Pancreas (tissue), 10 donors: ENCODE results near the gene LRRC47. TPM values are rescaled to one million over a fixed set of nuclear protein-coding genes. Genes with fewer than 3 reads are reported as not detected.

Experiments used
- ATAC-seq, 4 donors: fragments of 200-7000 bp; cut with Tn5 transposase; one replicate each; pipeline versions ENCODE4 v1.8.0 to v1.9.1; 2020; ENCODE audit warnings: mild to moderate bottlenecking in 4 of 4, moderate library complexity in 4 of 4
- DNase-seq, 6 donors: peaks; one replicate each; pipeline ENCODE4 v3.0.0-alpha.2; 2020
- FAIRE-seq: peaks from 2 replicates; lab custom pipeline; 2012; peaks lifted over from hg19 to GRCh38; lab: Jason Lieb, UNC
- H3K27ac ChIP-seq, 4 donors: fragments of 200-600 bp; sonication (generic); 1 replicate in 3 of 4; 2 replicates in 1 of 4; pipeline versions ENCODE4 v1.5.0 to v1.8.0; 2020
- H3K27me3 ChIP-seq, 4 donors: fragments of 200-600 bp; one replicate each; pipeline ENCODE4 v1.8.0; 2021
- H3K36me3 ChIP-seq, 3 donors: fragments of 200-600 bp; sonication (generic) in 1 of 3; one replicate each; pipeline versions ENCODE4 v1.5.0 to v1.8.0; 2020 to 2021
- H3K4me1 ChIP-seq, 3 donors: fragments of 200-600 bp; one replicate each; pipeline ENCODE4 v1.8.0; 2021
- H3K4me3 ChIP-seq, 4 donors: fragments of 200-600 bp; sonication (generic) in 2 of 4; one replicate each; pipeline versions ENCODE4 v1.5.0 to v1.8.0; 2020 to 2021
- H3K9me3 ChIP-seq, 4 donors: fragments of 200-600 bp; one replicate each; pipeline ENCODE4 v1.8.0; 2021
- CTCF ChIP-seq, 4 donors: fragments of 200-600 bp; sonication (generic) in 3 of 4; IDR thresholded peaks; one replicate each; pipeline versions ENCODE4 v1.5.0 to v1.8.0; 2021; ENCODE audit warnings: antibody characterized with exemption in 4 of 4
- WGBS, 2 donors: extraction: QIAGEN DNeasy Blood & Tissue Kit; methylation state at CpG; one replicate each; pipeline ENCODE4 v1.1.7; 2013; 5-methylcytosine and 5-hydroxymethylcytosine counted together
- intact Hi-C, 3 donors: fragments of 100-400 bp; cut with DNase I; formaldehyde crosslinking; loops; one replicate each; pipeline versions ENCODE4 v1.11.1 to v1.14.2; 2022
- polyA plus RNA-seq, 2 donors: library from polyadenylated mRNA; stranded (reverse); fragments of 200-250 nt; gene quantifications; one replicate each; pipeline ENCODE4 v1.2.3, GENCODE V29; 2013
- total RNA-seq, 6 donors: library from RNA; stranded (reverse); fragmentation: NEBNext Ultra II Directional in 4 of 6; extraction: Animal tissue kit (Norgen Biotek cat#: 25700) in 4 of 6; gene quantifications; one replicate each; pipeline versions ENCODE4 v1.2.1 to v1.2.4, GENCODE V29; 2021 to 2023
- donor health status: healthy with polysubstance abuse.
- donor health status: DM: no; HTN: no; CAD: no; lungs with moderate emphysema.
- donor health status: DM: no; HTN: no; CAD: no.
- donor health status: control.
- donor health status: control.
- donor health status: Bipolar disorder and iron deficiency.
- donor health status: DM: yes; HTN: yes; CAD: no.
- donor health status: DM: no; HTN: no; CAD: no.
- donor health status: DM: no; HTN: no; CAD: no.
- donor health status: DM: yes; HTN: yes; CAD: no.

The LRRC47 gene
- total and polyA plus RNA-seq, 8 donors, result 15.7 to 34.3 (median 25.7) TPM

- peak in 1 of 4 donors; percentile 20 for ATAC-seq
- H3K4me1 ChIP-seq, result no peaks in the 10 kb centered on the region
- no peaks in the 10 kb centered on the region for H3K27me3 ChIP-seq
- TF ChIP-seq CTCF (IDR thresholded peaks at IDR 0.05), result no peak
- intact Hi-C loops, result no loop called here
- peak in 1 of 6 donors; percentile 67 for DNase-seq
- no peaks in the 10 kb centered on the region for H3K9me3 ChIP-seq
- H3K4me3 ChIP-seq, result no peak overlapping the region
- no peak for FAIRE-seq
- H3K36me3 ChIP-seq, result no peaks in the 10 kb centered on the region
- WGBS, 2 donors, result 45 to 62% methylated on average over 25 of the region's 25 CpGs
- H3K27ac ChIP-seq, result no peak overlapping the region
Measured at GRCh38 chr1:3731583-3732433, 64.5 kb downstream of the LRRC47 start.

- TF ChIP-seq CTCF (IDR thresholded peaks at IDR 0.05), result no peak
- intact Hi-C loops, result no loop called here
- Histone ChIP-seq H3K4me1 (no peaks in the 10 kb centered on the region), H3K36me3 (no peaks in the 10 kb centered on the region), H3K9me3 (no peaks in the 10 kb centered on the region), H3K27ac (no peak overlapping the region), H3K4me3 (no peak overlapping the region), H3K27me3 (no peaks in the 10 kb centered on the region)
- FAIRE-seq (no peak), DNase-seq (peak in 1 of 6 donors; percentile 62), ATAC-seq (no peak)
- 71 to 83% methylated on average over 25 of the region's 25 CpGs for WGBS, 2 donors
Measured at GRCh38 chr1:3730543-3731247, 65.6 kb downstream of the LRRC47 start.

- Histone ChIP-seq H3K4me1 (no peaks in the 10 kb centered on the region), H3K9me3 (no peaks in the 10 kb centered on the region), H3K36me3 (no peaks in the 10 kb centered on the region), H3K27ac (no peak overlapping the region), H3K4me3 (no peak overlapping the region), H3K27me3 (no peaks in the 10 kb centered on the region)
- 66 to 77% methylated on average over 31 to 32 of the region's 32 CpGs for WGBS, 2 donors
- ATAC-seq (no peak), DNase-seq (peak in 1 of 6 donors; percentile 67), FAIRE-seq (no peak)
- TF ChIP-seq CTCF (IDR thresholded peaks at IDR 0.05), result no peak
- intact Hi-C loops, result no loop called here
Measured at GRCh38 chr1:3729594-3730542, 66.4 kb downstream of the LRRC47 start.

Other genes with a start within 250 kb of the LRRC47 start
- 10 to 100 TPM in 1 of 6 donors, 1 to 10 TPM in 5; 2.6 to 11.2 (median 7.2) TPM for gene MEGF6, start 185.0 kb downstream of the LRRC47 start, total RNA-seq
- 10 to 100 TPM; 14.5 to 20.0 TPM for gene MEGF6, start 185.0 kb downstream of the LRRC47 start, polyA plus RNA-seq
- 10 to 100 TPM; 16.4 to 25.8 (median 21.8) TPM for gene TPRG1L, start 171.5 kb downstream of the LRRC47 start, total RNA-seq
- gene TPRG1L, start 171.5 kb downstream of the LRRC47 start, polyA plus RNA-seq, result 10 to 100 TPM; 16.5 to 33.3 TPM
- gene WRAP73, start 146.4 kb downstream of the LRRC47 start, total RNA-seq, result 10 to 100 TPM in 2 of 6 donors, 1 to 10 TPM in 4; 6.7 to 12.4 (median 9.2) TPM
- gene WRAP73, start 146.4 kb downstream of the LRRC47 start, polyA plus RNA-seq, result 10 to 100 TPM; 19.0 to 26.2 TPM
- gene TP73, start 144.0 kb downstream of the LRRC47 start, total RNA-seq, result under 1 TPM; 0.25 to 0.51 (median 0.37) TPM
- under 1 TPM; 0.11 to 0.12 TPM for gene TP73, start 144.0 kb downstream of the LRRC47 start, polyA plus RNA-seq
- under 1 TPM in 1 of 6 donors, not detected in 5; 0.04 TPM for gene CCDC27, start 44.0 kb downstream of the LRRC47 start, total RNA-seq
- gene CCDC27, start 44.0 kb downstream of the LRRC47 start, polyA plus RNA-seq, result not detected
- gene SMIM1, start 23.7 kb downstream of the LRRC47 start, total RNA-seq, result 1 to 10 TPM; 3.1 to 6.8 (median 5.8) TPM
- gene SMIM1, start 23.7 kb downstream of the LRRC47 start, polyA plus RNA-seq, result 10 to 100 TPM; 10.3 to 15.1 TPM
- 10 to 100 TPM; 22.6 to 37.7 (median 26.4) TPM for gene CEP104, start 60.7 kb upstream of the LRRC47 start, total RNA-seq
- gene CEP104, start 60.7 kb upstream of the LRRC47 start, polyA plus RNA-seq, result 10 to 100 TPM in 1 of 2 donors, 1 to 10 TPM in 1; 9.2 to 10.3 TPM
- gene DFFB, start 61.0 kb upstream of the LRRC47 start, total RNA-seq, result 1 to 10 TPM; 3.3 to 6.4 (median 4.3) TPM
- 1 to 10 TPM; 7.3 to 8.6 TPM for gene DFFB, start 61.0 kb upstream of the LRRC47 start, polyA plus RNA-seq
- gene C1orf174, start 103.8 kb upstream of the LRRC47 start, total RNA-seq, result 10 to 100 TPM in 1 of 6 donors, 1 to 10 TPM in 5; 6.7 to 11.6 (median 9.0) TPM
- 10 to 100 TPM in 1 of 2 donors, 1 to 10 TPM in 1; 9.0 to 11.4 TPM for gene C1orf174, start 103.8 kb upstream of the LRRC47 start, polyA plus RNA-seq